CD8-positive, alpha-beta memory T cell (primary cell): Measurements from ENCODE around the gene GAN. TPM values are rescaled to one million over a fixed set of nuclear protein-coding genes. Genes with fewer than 3 reads are reported as not detected.

Experiments used
- CTCF ChIA-PET: fragments of 350-600 bp; sonication (Branson Sonifier 250); formaldehyde crosslinking; loops from one replicate; lab custom pipeline; 2021; ENCODE audit warnings: antibody characterized with exemption; lab: Charles Lee
- POLR2A ChIA-PET: fragments of 350-600 bp; sonication (Branson Sonifier 250); formaldehyde crosslinking; loops from one replicate; lab custom pipeline; 2021; ENCODE audit warnings: antibody characterized with exemption; lab: Charles Lee
- DNase-seq, 5 donors: peaks; one replicate each; pipeline versions ENCODE4 v3.0.0 to v3.0.0-alpha.2; 2020 to 2022; ENCODE audit warnings: mixed read lengths in 1 of 5
- H3K27ac ChIP-seq: one replicate; pipeline ENCODE4 v1.7.0; 2013; ENCODE audit warnings: low read depth, mild to moderate bottlenecking, low read length, moderate library complexity
- H3K27me3 ChIP-seq: 2 replicates; pipeline ENCODE4 v1.7.0; 2013; ENCODE audit warnings: low read length, mild to moderate bottlenecking; ENCODE audit not compliant: insufficient read depth, poor library complexity, severe bottlenecking
- H3K36me3 ChIP-seq: 2 replicates; pipeline ENCODE4 v1.7.0; 2013; ENCODE audit warnings: mild to moderate bottlenecking, low read length, moderate library complexity; ENCODE audit not compliant: insufficient read depth
- H3K4me1 ChIP-seq: 2 replicates; pipeline ENCODE4 v1.7.0; 2013; ENCODE audit warnings: mild to moderate bottlenecking, low read length, moderate library complexity; ENCODE audit not compliant: insufficient read depth
- H3K4me3 ChIP-seq: 2 replicates; pipeline ENCODE4 v1.7.0; 2013; ENCODE audit warnings: mild to moderate bottlenecking, low read length
- H3K9me3 ChIP-seq: 2 replicates; pipeline ENCODE4 v1.7.0; 2013; ENCODE audit warnings: mild to moderate bottlenecking, low read length
- H3K27ac Mint-ChIP-seq, 8 donors: one replicate each; pipeline ENCODE4 v1.8.0; 2020 to 2021; ENCODE audit warnings: mixed read lengths in 8 of 8, mild to moderate bottlenecking in 6 of 8, inconsistent platforms in 3 of 8, moderate library complexity in 3 of 8
- H3K27me3 Mint-ChIP-seq, 2 donors: one replicate each; pipeline ENCODE4 v1.8.0; 2020 to 2021; ENCODE audit warnings: mixed read lengths in 2 of 2, mild to moderate bottlenecking in 1 of 2, moderate library complexity in 1 of 2
- H3K36me3 Mint-ChIP-seq, 3 donors: one replicate each; pipeline ENCODE4 v1.8.0; 2020 to 2021; ENCODE audit warnings: mixed read lengths in 3 of 3, inconsistent platforms in 1 of 3, mild to moderate bottlenecking in 1 of 3
- H3K4me1 Mint-ChIP-seq, 3 donors: one replicate each; pipeline ENCODE4 v1.8.0; 2020 to 2021; ENCODE audit warnings: mixed read lengths in 3 of 3, inconsistent platforms in 1 of 3, mild to moderate bottlenecking in 1 of 3
- H3K4me3 Mint-ChIP-seq, 7 donors: one replicate each; pipeline ENCODE4 v1.8.0; 2020 to 2021; ENCODE audit warnings: mixed read lengths in 7 of 7, mild to moderate bottlenecking in 6 of 7, moderate library complexity in 4 of 7, inconsistent platforms in 2 of 7
- H3K9me3 Mint-ChIP-seq, 5 donors: one replicate each; pipeline ENCODE4 v1.8.0; 2020 to 2022; ENCODE audit warnings: mixed read lengths in 5 of 5, mild to moderate bottlenecking in 3 of 5, moderate library complexity in 2 of 5, inconsistent platforms in 1 of 5
- polyA plus RNA-seq: library from polyadenylated mRNA; unstranded; fragments of 300-500 nt; fragmentation: Illumina TruSeq; gene quantifications from one replicate; pipeline ENCODE4 v1.2.3, GENCODE V29; 2021
- total RNA-seq, 2 experiments: library from RNA; stranded (reverse); gene quantifications; one replicate each; pipeline ENCODE4 v1.2.3, GENCODE V29; 2021

The GAN gene
- total and polyA plus RNA-seq, 3 experiments from 2014 or later: 2.4 to 12.0 (median 11.0) TPM

DNA sequence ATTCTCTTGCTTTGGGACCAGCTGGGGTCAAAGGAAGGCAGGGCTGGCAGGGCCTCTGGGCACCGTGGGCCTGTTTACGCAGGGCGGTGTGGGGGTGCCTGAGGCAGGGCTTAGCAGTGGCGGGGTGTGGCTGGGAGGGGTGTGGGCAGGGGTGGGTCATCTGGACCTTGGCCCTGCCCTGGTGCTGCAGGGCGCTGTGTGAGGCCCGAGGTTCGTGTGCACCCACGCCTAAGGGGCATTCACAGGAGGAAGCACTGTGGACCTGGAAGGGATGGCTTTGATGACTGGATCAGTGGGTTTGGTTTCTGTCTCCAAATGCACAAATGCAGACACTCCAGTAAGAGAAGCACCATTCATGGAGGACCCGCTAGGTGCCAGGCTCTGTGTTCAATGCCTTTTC, 39.0 kb upstream of the GAN start:
- H3K27ac Mint-ChIP-seq: peak overlapping the region in 1 of 8 donors; percentile 0
- H3K36me3 ChIP-seq: no peaks in the 10 kb centered on the region
- no peak for DNase-seq
- no peaks in the 10 kb centered on the region for H3K36me3 Mint-ChIP-seq
- H3K4me3 ChIP-seq: no peak overlapping the region
- H3K27ac ChIP-seq: no peak overlapping the region
- ChIA-PET POLR2A (no interaction called here), CTCF (no interaction called here)
- H3K4me3 Mint-ChIP-seq: no peak overlapping the region
- no peaks in the 10 kb centered on the region for H3K4me1 Mint-ChIP-seq
- H3K9me3 Mint-ChIP-seq: no peaks in the 10 kb centered on the region
- no peaks in the 10 kb centered on the region for H3K4me1 ChIP-seq
- no peaks in the 10 kb centered on the region for H3K27me3 ChIP-seq
- H3K9me3 ChIP-seq: no peaks in the 10 kb centered on the region
- H3K27me3 Mint-ChIP-seq: peaks cover 4 to 23% of the 10 kb centered on the region in 2 donors

DNA sequence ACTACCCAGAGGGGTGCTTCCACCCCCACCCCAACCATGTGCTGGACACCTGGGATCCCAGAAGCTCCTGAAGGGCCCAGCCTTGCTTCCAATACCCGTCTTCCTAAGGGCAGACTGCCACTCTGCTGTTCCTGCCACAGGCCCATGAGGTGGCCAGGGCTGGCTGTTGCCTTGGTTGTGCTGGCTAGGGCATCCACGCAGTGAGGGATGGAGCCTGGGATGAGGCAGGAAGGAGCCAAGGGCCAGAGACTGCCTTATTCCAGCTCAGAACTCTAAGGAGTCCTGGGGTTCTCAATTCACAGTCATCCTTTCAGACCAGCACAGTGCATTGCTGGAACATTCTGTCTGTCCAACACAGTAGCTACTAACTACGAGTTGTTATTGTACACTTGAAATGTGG, 38.4 kb upstream of the GAN start:
- Mint-ChIP-seq H3K9me3 (no peaks in the 10 kb centered on the region), H3K4me1 (no peaks in the 10 kb centered on the region), H3K27ac (no peak overlapping the region), H3K4me3 (no peak overlapping the region), H3K27me3 (peaks cover 2 to 22% of the 10 kb centered on the region in 2 donors), H3K36me3 (no peaks in the 10 kb centered on the region)
- Histone ChIP-seq H3K27me3 (no peaks in the 10 kb centered on the region), H3K9me3 (no peaks in the 10 kb centered on the region), H3K4me3 (no peak overlapping the region), H3K4me1 (no peaks in the 10 kb centered on the region), H3K36me3 (no peaks in the 10 kb centered on the region), H3K27ac (no peak overlapping the region)
- POLR2A ChIA-PET: no interaction called here
- CTCF ChIA-PET: no interaction called here
- no peak for DNase-seq

DNA sequence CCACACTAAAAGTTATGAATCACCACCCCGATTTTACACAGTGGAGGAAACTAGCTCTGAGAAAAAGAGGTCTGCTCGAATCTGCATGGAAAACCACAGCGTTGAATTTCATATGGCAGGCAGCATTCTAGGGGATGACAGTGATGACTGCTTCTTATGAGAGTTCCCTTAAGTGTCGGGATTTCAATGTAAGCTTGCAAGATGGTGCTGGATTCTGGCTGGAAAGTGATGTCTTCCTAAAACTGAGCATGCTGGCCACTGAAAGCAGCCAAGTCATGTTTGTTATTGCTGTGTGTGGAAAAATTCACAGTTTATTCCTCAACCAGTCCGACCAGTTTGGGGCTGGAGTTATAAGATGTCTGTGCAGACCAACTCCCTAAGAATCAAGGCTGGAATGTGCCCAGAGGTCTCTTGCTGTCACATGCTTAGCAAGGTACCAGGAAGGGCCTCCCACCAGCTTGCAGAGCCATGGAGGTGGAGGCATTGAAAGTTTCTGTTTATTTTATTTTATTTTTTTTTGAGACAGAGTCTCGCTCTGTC, 37.2 kb upstream of the GAN start:
- H3K4me1 Mint-ChIP-seq: no peaks in the 10 kb centered on the region
- Histone ChIP-seq H3K4me3 (no peak overlapping the region), H3K9me3 (no peaks in the 10 kb centered on the region), H3K27me3 (no peaks in the 10 kb centered on the region), H3K36me3 (no peaks in the 10 kb centered on the region), H3K27ac (no peak overlapping the region), H3K4me1 (no peaks in the 10 kb centered on the region)
- ChIA-PET POLR2A (no interaction called here), CTCF (no interaction called here)
- no peaks in the 10 kb centered on the region for H3K9me3 Mint-ChIP-seq
- peaks cover 2 to 15% of the 10 kb centered on the region in 2 donors for H3K27me3 Mint-ChIP-seq
- DNase-seq: no peak
- H3K4me3 Mint-ChIP-seq: no peak overlapping the region
- no peaks in the 10 kb centered on the region for H3K36me3 Mint-ChIP-seq
- H3K27ac Mint-ChIP-seq: no peak overlapping the region

DNA sequence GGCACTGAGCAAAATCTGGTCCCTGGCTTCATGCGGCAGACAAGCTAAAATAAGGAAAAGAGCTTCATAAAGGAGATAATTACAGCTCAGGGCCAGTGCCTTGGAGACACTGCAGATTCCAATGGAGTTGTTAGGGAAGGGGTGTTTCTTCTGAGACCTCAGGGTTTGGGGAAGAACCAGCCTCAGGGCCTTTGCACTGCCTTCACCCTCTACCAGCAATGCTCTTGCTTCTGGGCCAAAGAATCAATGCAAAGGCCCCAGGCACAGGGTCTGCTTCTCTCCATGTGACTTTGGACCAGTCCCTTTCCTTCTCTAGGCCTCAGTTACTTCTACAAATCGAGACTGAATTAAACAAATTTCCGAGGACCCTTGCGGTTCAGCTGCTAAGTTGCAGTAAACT, 36.2 kb upstream of the GAN start:
- no peaks in the 10 kb centered on the region for H3K4me1 Mint-ChIP-seq
- Histone ChIP-seq H3K27me3 (no peaks in the 10 kb centered on the region), H3K4me1 (no peaks in the 10 kb centered on the region), H3K36me3 (no peaks in the 10 kb centered on the region), H3K9me3 (no peaks in the 10 kb centered on the region), H3K27ac (no peak overlapping the region), H3K4me3 (no peak overlapping the region)
- no peak overlapping the region for H3K4me3 Mint-ChIP-seq
- no peaks in the 10 kb centered on the region for H3K36me3 Mint-ChIP-seq
- ChIA-PET POLR2A (no interaction called here), CTCF (no interaction called here)
- H3K27me3 Mint-ChIP-seq: peaks cover 2 to 13% of the 10 kb centered on the region in 2 donors
- no peak for DNase-seq
- H3K27ac Mint-ChIP-seq: no peak overlapping the region
- H3K9me3 Mint-ChIP-seq: no peaks in the 10 kb centered on the region

DNA sequence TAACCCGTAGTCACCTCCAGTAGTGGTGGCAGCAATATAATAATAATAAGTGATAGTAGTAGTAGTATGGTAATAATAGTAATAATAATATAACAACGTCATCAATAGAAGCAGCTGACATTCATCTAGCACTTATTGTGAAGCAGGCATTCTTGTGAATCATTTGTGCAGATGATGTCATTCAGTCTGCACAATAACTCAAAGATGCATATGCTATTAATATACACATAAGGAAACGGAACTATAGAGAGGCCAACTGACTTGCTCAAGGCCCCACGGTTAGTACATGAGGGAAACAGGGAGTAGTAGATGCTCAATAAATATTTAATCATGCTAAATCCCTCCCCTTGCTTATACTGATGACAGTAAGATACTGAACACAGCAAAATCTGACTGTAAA, 35.4 kb upstream of the GAN start:
- no peak overlapping the region for H3K4me3 Mint-ChIP-seq
- no peaks in the 10 kb centered on the region for H3K36me3 ChIP-seq
- H3K4me3 ChIP-seq: no peak overlapping the region
- no peak overlapping the region for H3K27ac Mint-ChIP-seq
- no peaks in the 10 kb centered on the region for H3K9me3 Mint-ChIP-seq
- H3K9me3 ChIP-seq: no peaks in the 10 kb centered on the region
- no peak for DNase-seq
- ChIA-PET POLR2A (no interaction called here), CTCF (no interaction called here)
- no peak overlapping the region for H3K27ac ChIP-seq
- no peaks in the 10 kb centered on the region for H3K36me3 Mint-ChIP-seq
- H3K27me3 ChIP-seq: no peaks in the 10 kb centered on the region
- H3K4me1 Mint-ChIP-seq: no peaks in the 10 kb centered on the region
- H3K4me1 ChIP-seq: no peaks in the 10 kb centered on the region
- H3K27me3 Mint-ChIP-seq: peaks cover 2 to 9% of the 10 kb centered on the region in 2 donors

DNA sequence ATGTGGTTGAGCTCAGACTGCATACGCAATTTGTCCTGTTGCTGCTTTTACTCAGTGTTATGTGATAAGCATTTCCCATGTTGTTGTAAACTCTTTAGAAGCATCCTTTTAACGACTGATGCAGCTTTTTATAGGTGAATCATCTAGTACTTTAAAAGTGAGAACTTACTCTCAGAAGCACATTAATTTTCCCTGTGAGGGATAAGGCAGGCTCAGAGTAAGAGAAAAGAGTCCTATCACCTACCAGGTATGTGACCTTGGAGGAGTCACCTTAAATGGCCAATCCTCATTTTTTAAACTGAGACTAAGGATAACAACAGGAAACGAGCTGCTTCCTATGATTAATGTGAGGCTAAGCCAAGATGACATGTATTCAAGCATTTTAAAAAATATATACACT, 34.4 kb upstream of the GAN start:
- DNase-seq: no peak
- Mint-ChIP-seq H3K4me1 (no peaks in the 10 kb centered on the region), H3K27ac (no peak overlapping the region), H3K36me3 (no peaks in the 10 kb centered on the region), H3K27me3 (peaks cover 2% of the 10 kb centered on the region in 2 donors), H3K9me3 (no peaks in the 10 kb centered on the region), H3K4me3 (no peak overlapping the region)
- Histone ChIP-seq H3K27ac (no peak overlapping the region), H3K27me3 (no peaks in the 10 kb centered on the region), H3K36me3 (no peaks in the 10 kb centered on the region), H3K4me1 (no peaks in the 10 kb centered on the region), H3K9me3 (no peaks in the 10 kb centered on the region), H3K4me3 (no peak overlapping the region)
- ChIA-PET POLR2A (no interaction called here), CTCF (no interaction called here)

DNA sequence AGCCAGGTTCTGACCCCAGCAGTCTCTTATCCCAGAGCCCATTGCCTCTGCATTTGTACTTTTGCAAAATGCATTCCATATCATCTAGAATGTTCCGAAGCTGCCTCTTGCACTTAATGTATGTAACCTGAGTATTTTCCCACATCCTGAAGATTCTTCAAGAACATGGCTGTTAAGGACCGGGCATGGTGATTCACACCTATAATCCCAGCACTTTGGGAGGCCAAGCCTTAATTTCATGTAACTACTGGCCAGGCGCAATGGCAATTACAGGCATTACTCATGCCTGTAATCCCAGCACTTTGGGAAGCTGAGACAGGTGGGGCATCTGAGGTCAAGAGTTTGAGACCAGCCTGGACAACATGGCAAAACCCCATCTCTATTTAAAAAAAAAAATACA, 31.7 kb upstream of the GAN start:
- Mint-ChIP-seq H3K4me3 (no peak overlapping the region), H3K4me1 (no peaks in the 10 kb centered on the region), H3K27me3 (peaks cover 0 to 3% of the 10 kb centered on the region in 2 donors), H3K27ac (no peak overlapping the region), H3K36me3 (no peaks in the 10 kb centered on the region), H3K9me3 (no peaks in the 10 kb centered on the region)
- Histone ChIP-seq H3K4me3 (no peak overlapping the region), H3K9me3 (no peaks in the 10 kb centered on the region), H3K27ac (no peak overlapping the region), H3K27me3 (no peaks in the 10 kb centered on the region), H3K4me1 (no peaks in the 10 kb centered on the region), H3K36me3 (no peaks in the 10 kb centered on the region)
- CTCF ChIA-PET: no interaction called here
- POLR2A ChIA-PET: no interaction called here
- DNase-seq: no peak

DNA sequence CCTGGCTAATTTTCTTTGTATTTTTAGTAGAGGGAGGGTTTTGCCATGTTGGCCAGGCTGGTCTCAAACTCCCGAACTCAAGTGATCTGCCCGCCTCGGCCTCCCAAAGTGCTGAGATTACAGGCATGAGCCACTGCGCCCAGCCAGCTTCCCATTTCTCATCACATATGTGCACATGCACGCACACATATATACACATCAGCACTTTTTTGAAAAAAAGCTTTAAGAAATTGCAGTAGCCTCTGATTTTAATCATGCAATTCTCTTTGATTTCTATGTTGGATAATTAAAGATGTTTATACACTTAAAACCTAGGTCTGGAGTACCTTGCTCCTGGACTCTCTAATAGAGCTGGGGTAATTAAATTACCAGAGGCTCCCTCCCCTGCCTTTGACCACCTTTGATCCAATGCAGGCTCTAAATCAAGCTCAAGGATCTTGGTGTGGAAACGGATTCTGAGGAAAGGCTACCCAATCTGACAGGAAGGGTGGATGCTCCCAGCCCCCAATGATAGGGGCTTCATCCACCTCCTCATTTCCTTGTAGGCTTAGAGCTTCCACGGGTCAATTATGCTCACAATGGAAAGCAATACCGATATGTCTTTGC, 29.7 kb upstream of the GAN start:
- H3K4me3 Mint-ChIP-seq: no peak overlapping the region
- CTCF ChIA-PET: no interaction called here
- POLR2A ChIA-PET: no interaction called here

More for the DNA sequence above, 29.7 kb upstream of the GAN start:
- no peak for DNase-seq
- Histone ChIP-seq H3K4me1 (no peaks in the 10 kb centered on the region), H3K27me3 (no peaks in the 10 kb centered on the region), H3K4me3 (no peak overlapping the region), H3K27ac (no peak overlapping the region), H3K36me3 (no peaks in the 10 kb centered on the region), H3K9me3 (no peaks in the 10 kb centered on the region)
- Mint-ChIP-seq H3K4me1 (no peaks in the 10 kb centered on the region), H3K9me3 (no peaks in the 10 kb centered on the region), H3K36me3 (no peaks in the 10 kb centered on the region), H3K27me3 (peaks cover 3 to 9% of the 10 kb centered on the region in 2 donors), H3K27ac (no peak overlapping the region)
